LNCaP clone FGC (cell line): ENCODE results near the gene TMEM185A.

Source experiments
- DNase-seq: peaks from one replicate; pipeline ENCODE4 v3.0.0-alpha.2; 2011; ENCODE audit warnings: low read depth
- H3K4me3 ChIP-seq: 2 replicates; pipeline ENCODE4 v1.5.1; 2011; ENCODE audit warnings: mild to moderate bottlenecking, low read depth, low read length, control low read depth
- TF ChIP-seq, protein P1 (sequence below): IDR thresholded peaks from 2 replicates; pipeline ENCODE4 v1.5.1; 2012; ENCODE audit warnings: mild to moderate bottlenecking; ENCODE audit not compliant: control insufficient read depth, insufficient read depth; ENCODE audit errors: extremely low read depth

Gene TMEM185A

DNA sequence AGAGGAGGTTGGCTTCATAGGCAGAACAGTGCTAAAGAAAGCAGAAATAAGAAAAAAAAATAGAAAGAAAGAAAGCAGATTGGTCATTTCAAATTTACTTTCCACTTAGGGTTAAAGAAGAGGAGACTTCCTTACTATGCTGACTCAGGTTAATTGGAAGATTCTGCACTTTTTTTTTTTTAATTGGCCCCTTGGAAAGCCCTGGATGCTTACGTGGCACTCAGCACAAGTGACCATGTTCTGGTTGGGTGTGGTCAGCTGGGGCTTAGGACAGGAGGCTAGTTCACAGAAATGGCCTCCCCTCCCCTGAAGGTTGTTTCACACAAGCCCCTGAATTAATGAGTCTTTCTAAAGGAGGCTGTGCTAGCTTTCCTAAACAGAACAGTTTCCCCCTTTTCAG is 58.8 kb downstream of the TMEM185A start:
- TF ChIP-seq, protein P1, sequence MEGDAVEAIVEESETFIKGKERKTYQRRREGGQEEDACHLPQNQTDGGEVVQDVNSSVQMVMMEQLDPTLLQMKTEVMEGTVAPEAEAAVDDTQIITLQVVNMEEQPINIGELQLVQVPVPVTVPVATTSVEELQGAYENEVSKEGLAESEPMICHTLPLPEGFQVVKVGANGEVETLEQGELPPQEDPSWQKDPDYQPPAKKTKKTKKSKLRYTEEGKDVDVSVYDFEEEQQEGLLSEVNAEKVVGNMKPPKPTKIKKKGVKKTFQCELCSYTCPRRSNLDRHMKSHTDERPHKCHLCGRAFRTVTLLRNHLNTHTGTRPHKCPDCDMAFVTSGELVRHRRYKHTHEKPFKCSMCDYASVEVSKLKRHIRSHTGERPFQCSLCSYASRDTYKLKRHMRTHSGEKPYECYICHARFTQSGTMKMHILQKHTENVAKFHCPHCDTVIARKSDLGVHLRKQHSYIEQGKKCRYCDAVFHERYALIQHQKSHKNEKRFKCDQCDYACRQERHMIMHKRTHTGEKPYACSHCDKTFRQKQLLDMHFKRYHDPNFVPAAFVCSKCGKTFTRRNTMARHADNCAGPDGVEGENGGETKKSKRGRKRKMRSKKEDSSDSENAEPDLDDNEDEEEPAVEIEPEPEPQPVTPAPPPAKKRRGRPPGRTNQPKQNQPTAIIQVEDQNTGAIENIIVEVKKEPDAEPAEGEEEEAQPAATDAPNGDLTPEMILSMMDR: no peak
- no peak for DNase-seq
- no peak overlapping the region for H3K4me3 ChIP-seq

DNA sequence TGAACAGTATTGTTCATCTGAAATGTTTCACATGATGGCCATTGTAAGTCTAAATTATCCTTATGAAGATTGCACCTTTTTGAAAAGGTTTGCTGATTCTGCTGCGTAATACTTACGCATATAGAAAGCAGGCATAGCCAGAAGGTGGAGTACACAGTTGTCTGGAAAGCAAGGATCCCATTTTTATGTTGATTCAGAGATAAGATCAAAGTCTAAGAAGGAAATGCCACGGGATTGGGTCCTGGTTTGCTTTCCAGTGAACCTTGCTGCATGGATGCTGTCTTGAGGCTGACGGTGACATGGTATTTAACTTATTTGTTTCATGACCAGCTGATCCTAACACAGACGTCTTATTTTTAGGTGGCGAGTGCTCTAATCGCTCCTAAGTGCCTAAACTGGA is 59.8 kb downstream of the TMEM185A start:
- DNase-seq: no peak
- no peak overlapping the region for H3K4me3 ChIP-seq
- TF ChIP-seq, protein P1: no peak

DNA sequence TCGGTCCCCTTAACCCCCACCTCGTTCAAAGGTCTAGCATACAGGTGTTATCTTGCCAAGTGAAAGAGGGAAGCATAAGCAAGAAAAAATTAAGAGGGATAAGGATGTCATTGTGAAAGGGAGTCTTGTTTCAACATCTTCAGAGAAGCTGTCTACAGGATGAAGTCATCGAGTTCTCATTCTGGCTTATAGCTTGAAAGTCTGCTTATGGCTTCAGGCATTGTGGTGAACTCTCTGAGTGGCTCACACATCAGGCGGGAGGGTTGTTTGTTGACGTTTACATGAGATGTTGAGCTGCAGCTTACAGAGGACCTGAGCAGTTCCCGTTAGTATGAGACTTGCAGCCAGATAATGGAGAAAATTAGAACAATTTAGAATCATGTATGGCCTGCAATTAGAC is 60.9 kb downstream of the TMEM185A start:
- DNase-seq: no peak
- no peak overlapping the region for H3K4me3 ChIP-seq
- TF ChIP-seq, protein P1: no peak

DNA sequence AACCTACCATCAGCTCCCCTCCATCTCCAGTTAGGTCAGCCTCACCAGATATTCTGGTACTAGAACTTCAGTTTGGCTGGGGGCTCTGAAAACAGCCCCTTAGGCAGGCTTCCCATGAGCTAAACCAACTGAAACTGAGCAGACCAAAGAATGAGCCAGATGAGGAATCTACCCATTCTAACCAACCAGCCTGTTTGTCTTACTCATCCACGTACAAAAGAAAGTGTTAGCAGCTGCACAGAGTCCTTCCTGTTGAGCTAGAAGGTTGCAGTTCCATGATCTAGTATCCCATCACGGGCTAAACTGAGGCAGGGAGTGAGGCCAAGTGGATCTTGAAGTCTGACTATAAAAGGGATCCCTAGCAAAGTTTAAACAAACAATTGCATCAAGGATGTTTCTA is 61.8 kb downstream of the TMEM185A start:
- TF ChIP-seq, protein P1: no peak
- DNase-seq: no peak
- H3K4me3 ChIP-seq: no peak overlapping the region

DNA sequence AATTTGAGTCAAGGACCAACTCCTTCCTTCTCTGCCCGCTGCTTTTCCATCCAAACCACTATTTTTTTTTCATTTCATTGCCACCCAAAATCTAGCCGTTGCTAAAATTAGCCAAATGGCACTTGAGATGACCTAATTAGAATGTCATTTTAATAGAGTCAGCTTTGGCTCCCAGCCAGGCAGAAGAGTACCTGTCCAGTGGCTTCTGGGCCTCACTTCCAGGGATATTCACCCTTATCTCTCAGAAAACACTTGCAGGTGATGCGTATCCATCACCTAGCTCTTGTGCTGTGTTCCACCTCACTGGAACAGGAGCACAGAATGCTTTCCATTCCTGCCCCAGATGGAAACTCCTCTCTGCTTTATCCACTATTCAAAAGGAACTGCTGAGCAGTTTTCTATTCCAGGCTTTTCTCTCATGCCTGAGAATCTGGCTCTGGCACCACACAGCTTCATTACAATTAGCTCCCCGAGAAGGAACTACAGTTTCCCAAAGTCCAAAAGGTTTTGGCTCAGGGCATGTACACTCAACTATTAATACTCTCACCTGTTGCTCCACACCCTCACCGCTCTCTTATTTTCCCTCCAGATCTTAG is 62.8 kb downstream of the TMEM185A start:
- TF ChIP-seq, protein P1: no peak
- no peak overlapping the region for H3K4me3 ChIP-seq

GRCh38 chrX:149567621-149568417 is 63.8 kb downstream of the TMEM185A start:
- no peak for DNase-seq
- TF ChIP-seq, protein P1: no peak
- H3K4me3 ChIP-seq: no peak overlapping the region

More for the DNA sequence above, 62.8 kb downstream of the TMEM185A start:
- DNase-seq: no peak
